Fibroblast of the aortic adventitia (primary cell): ENCODE results near the gene PACRG. TPM values are rescaled to one million over a fixed set of nuclear protein-coding genes. Genes with fewer than 3 reads are reported as not detected.

Experiments
- DNase-seq: peaks from one replicate; pipeline ENCODE4 v3.0.0-alpha.2; 2010; ENCODE audit warnings: low read depth
- H3K4me3 ChIP-seq: 2 replicates; pipeline ENCODE4 v1.5.1; 2011; ENCODE audit warnings: low read depth, mild to moderate bottlenecking, control low read depth, low read length, moderate library complexity
- CTCF ChIP-seq: IDR thresholded peaks from 2 replicates; pipeline ENCODE4 v1.5.1; 2011; ENCODE audit warnings: mild to moderate bottlenecking, low read length, control low read depth, inconsistent platforms; ENCODE audit not compliant: insufficient read depth
- total RNA-seq: library from RNA; depleted of rRNA; stranded (reverse); fragments of >200 nt; gene quantifications from 2 replicates; pipeline ENCODE4 v1.2.3, GENCODE V29; 2012; ENCODE audit warnings: low replicate concordance

The PACRG gene
- total RNA-seq, 1 donor, result 0.63 TPM

DNA sequence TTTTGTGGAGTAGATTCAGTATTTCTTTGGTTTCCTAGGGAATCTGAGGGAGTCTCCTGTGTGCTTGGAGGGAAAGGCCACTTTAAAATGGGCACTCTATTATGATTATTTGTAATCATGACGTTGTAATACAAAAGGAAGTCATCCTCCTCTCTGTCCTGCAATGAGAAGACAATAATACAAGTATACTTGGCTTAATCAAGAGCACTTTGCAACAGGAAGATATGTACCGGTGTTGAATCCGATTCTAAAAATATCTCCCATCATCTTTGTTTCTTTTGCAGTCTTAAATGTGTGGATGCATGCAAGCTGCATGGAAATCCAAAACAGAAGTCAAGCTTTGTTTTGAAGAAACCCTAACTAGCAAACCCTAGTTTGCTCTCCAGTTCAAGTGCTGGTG, 592.6 kb downstream of the PACRG start:
- H3K4me3 ChIP-seq, result no peak overlapping the region
- no peak for DNase-seq
- no peak for TF ChIP-seq CTCF

DNA sequence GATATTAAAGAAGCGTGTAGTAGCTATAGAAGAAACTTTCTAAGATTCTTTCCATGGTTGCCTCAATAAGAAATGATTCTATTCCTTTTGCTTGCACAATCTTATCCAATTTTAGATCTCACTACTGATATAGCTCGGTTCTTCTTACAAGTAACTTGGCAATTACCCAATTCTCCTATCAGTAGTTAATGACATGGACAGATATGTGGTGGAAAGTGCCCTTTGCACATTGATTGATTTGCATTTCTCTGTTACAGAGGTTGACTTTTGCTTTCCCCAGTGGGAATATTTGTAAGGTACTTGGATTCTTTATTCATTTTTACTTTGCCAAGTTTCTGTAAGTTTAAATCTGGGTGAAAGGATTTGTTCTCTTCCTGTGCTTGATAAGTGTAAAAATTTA, 593.0 kb downstream of the PACRG start:
- DNase-seq, result no peak
- no peak for TF ChIP-seq CTCF
- no peak overlapping the region for H3K4me3 ChIP-seq

DNA sequence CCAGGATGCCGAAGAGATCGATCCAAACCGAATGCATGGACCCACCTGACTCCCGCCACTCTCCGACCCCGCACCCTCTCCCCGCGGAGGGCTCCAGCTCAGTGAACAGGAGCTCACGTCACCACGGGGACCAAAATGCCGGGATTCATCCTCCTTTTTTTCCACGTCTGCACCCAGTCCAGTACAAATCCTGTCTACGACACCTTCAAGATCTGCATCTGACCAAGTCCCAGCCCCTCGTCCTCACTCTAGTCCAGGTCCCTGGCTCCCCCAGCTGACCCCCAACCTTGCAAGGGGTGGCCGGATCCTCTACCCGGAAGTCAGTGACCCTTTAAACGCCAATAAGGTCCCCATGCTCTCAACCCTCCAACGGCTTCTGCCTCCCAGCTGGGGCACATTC, 593.9 kb downstream of the PACRG start:
- no peak for DNase-seq
- no peak for TF ChIP-seq CTCF

DNA sequence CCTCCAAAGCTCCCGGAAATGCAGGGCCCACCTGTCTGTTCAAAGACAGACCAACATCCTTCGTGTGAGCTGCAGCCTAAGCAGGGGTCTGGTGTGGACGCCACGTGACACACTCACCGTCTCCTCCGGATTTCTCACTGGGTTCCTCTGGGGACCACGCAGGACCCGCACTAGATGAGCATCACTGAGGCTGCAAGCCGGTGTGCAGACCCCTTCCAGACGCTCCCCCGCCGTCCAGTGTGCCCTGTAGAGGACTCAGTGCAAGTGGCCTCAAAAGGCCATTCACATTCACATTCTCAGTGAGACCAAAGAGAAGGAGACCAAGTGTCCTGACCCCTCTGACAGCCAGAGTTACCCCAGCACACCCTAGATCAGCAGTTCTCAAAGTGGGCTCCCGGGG, 595.5 kb downstream of the PACRG start:
- H3K4me3 ChIP-seq, result no peak overlapping the region
- TF ChIP-seq CTCF, result no peak
- DNase-seq, result no peak

More for the DNA sequence above, 593.9 kb downstream of the PACRG start:
- no peak overlapping the region for H3K4me3 ChIP-seq

GRCh38 chr6:163323705-163324104, 595.9 kb downstream of the PACRG start:
- TF ChIP-seq CTCF, result no peak
- no peak for DNase-seq
- no peak overlapping the region for H3K4me3 ChIP-seq

- no peak for DNase-seq
- no peak overlapping the region for H3K4me3 ChIP-seq
- no peak for TF ChIP-seq CTCF
These were observed 596.5 kb downstream of the PACRG start for GRCh38 chr6:163324326-163324687.

DNA sequence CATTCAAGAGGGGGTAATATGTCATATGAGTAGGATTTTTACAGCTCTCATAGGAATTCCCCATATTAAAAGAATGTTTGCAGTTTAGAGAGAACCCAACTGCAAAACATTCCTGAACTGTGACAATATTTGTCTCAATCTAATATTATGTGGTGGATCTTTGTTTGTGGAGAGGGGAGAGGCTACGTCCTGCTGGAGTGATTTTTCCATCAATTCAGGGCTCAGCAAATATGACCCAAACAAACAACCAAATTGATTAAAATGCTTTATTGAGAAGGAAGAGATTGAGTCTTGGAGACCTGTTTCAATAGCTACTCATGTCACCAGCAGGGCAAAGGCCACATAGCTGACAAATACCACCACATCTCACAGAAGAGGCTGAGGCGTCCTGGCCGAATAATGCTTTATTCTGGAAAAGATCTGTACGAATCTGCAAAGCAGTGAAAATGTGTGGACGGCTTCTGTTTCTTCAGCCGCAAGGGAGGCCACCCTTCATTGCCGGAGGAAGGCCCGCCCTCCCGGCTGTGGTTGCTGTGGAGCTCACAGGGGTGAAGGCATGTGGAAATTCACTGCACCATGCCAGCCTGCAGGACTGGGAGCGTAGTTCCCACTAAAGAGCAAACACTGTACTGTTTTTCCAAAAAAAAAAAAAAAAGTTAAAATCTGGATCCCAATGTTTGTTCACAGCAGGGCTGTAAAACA, 597.1 kb downstream of the PACRG start:
- no peak for TF ChIP-seq CTCF
- no peak overlapping the region for H3K4me3 ChIP-seq
- no peak for DNase-seq
